ENCODE measurements around the gene CNOT6L.

The CNOT6L gene

DNA sequence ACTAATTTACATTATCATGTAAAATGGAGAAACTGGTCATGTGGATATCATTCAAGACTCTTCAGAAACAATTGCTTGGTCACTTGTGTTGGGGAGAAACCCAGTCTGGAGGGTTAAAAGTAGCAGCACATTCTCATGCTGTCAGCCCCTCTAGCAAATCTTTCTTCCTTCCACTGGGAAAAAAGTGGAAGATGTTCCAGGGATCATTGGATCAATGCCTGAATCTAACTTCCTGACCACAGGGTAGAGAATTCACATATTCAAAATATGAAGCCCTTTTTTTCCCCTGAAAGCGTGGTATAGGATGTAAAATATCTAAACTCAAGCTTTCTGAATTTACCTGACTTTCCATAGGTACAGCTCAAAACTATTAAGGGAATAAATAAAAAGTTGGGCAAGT lies 115.5 kb downstream of the CNOT6L start:
- TF ChIP-seq POLR2AphosphoS5 (IDR thresholded peaks at IDR 0.05; ENCODE audit: low read depth, low read length) (no peak), SIN3A (IDR thresholded peaks at IDR 0.05; ENCODE audit: borderline replicate concordance, insufficient read depth, low read length) (no peak), REST (IDR thresholded peaks at IDR 0.05; ENCODE audit: insufficient read depth in 1 of 2, low read depth in 2 of 2, low read length in 2 of 2) (no peak), TAF1 (IDR thresholded peaks at IDR 0.05; ENCODE audit: borderline replicate concordance, insufficient read depth, low read length) (no peak), FOXP2 (optimal IDR thresholded peaks at IDR 0.05; ENCODE audit: borderline replicate concordance, extremely low read depth, extremely low read length, insufficient read depth) (no peak)

GRCh38 chr4:77701121-77701520 lies 118.0 kb downstream of the CNOT6L start:
- no peak for TF ChIP-seq POLR2AphosphoS5 (IDR thresholded peaks at IDR 0.05; ENCODE audit: low read depth, low read length)
- TF ChIP-seq SIN3A (IDR thresholded peaks at IDR 0.05; ENCODE audit: borderline replicate concordance, insufficient read depth, low read length): no peak
- no peak for TF ChIP-seq REST (IDR thresholded peaks at IDR 0.05; ENCODE audit: insufficient read depth in 1 of 2, low read depth in 2 of 2, low read length in 2 of 2)
- no peak for TF ChIP-seq FOXP2 (optimal IDR thresholded peaks at IDR 0.05; ENCODE audit: borderline replicate concordance, extremely low read depth, extremely low read length, insufficient read depth)
- TF ChIP-seq TAF1 (IDR thresholded peaks at IDR 0.05; ENCODE audit: borderline replicate concordance, insufficient read depth, low read length): no peak

- no peak for TF ChIP-seq REST (IDR thresholded peaks at IDR 0.05; ENCODE audit: insufficient read depth in 1 of 2, low read depth in 2 of 2, low read length in 2 of 2)
- TF ChIP-seq SIN3A (IDR thresholded peaks at IDR 0.05; ENCODE audit: borderline replicate concordance, insufficient read depth, low read length): no peak
- no peak for TF ChIP-seq TAF1 (IDR thresholded peaks at IDR 0.05; ENCODE audit: borderline replicate concordance, insufficient read depth, low read length)
- no peak for TF ChIP-seq POLR2AphosphoS5 (IDR thresholded peaks at IDR 0.05; ENCODE audit: low read depth, low read length)
- no peak for TF ChIP-seq FOXP2 (optimal IDR thresholded peaks at IDR 0.05; ENCODE audit: borderline replicate concordance, extremely low read depth, extremely low read length, insufficient read depth)
These were observed 119.4 kb downstream of the CNOT6L start for GRCh38 chr4:77699731-77700210.

GRCh38 chr4:77697860-77698590 lies 121.1 kb downstream of the CNOT6L start:
- no peak for TF ChIP-seq TAF1 (IDR thresholded peaks at IDR 0.05; ENCODE audit: borderline replicate concordance, insufficient read depth, low read length)
- no peak for TF ChIP-seq SIN3A (IDR thresholded peaks at IDR 0.05; ENCODE audit: borderline replicate concordance, insufficient read depth, low read length)
- TF ChIP-seq FOXP2 (optimal IDR thresholded peaks at IDR 0.05; ENCODE audit: borderline replicate concordance, extremely low read depth, extremely low read length, insufficient read depth): no peak
- no peak for TF ChIP-seq POLR2AphosphoS5 (IDR thresholded peaks at IDR 0.05; ENCODE audit: low read depth, low read length)
- no peak for TF ChIP-seq REST (IDR thresholded peaks at IDR 0.05; ENCODE audit: insufficient read depth in 1 of 2, low read depth in 2 of 2, low read length in 2 of 2)
